HG03097 (cell line): ENCODE measurements around the gene SNRPD2.
"Not testable (repeated sequence)": the region's sequence is repeated elsewhere in the genome, so short reads cannot be mapped to it uniquely, and the experiment has no call there.

Experiments
- ATAC-seq: cut with Tn5 transposase; IDR thresholded peaks from one replicate; pipeline ENCODE4 v1.9.1; 2021; ENCODE audit not compliant: unreplicated experiment, low FRiP score

The SNRPD2 gene

GRCh38 chr19:45691516-45692186 lies at the start of gene SNRPD2:
Gene SNRPD2 (minus strand): TSS chr19:45691953. CDS start chr19:45691888, 65 bp downstream.
- peak; percentile 45 for ATAC-seq

- no peak for ATAC-seq
Measured at GRCh38 chr19:45739498-45740439, 48.0 kb upstream of the SNRPD2 start.

DNA sequence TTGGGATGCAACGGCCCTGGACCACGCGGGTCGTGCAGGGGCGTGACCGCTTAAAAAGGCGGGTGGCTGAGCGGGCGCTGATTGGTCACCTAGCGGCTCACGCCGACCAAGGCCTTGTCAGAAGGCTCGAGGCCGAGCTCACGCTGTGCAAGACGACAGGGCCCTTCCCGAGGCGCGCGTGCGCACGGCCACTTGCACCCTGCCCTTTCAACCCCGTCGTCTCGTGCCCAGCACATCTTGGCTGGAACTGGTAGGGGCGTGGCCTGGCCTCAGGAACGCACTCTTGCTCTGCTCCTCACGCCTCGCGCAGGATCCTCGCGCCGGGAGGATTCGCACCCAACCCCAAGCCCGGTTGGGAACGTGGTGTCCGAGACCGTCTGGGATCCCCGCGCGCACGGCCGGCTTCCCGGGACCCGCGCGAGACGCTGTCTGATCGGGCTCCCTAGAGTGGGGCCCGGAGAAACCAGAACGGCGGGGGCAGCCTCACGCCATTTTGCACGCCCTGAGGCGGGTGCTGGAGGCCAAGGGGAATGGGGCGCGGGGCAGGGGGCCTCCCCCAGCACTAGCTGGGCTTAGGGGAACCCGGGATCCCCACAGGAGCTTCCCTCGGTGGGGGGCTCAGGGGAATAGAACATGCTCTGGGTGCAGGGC lies 41.5 kb upstream of the SNRPD2 start, which contains the start of gene MEIOSIN:
Gene MEIOSIN, plus strand, starts transcription at position 280 of the 651 bp plus-strand sequence. CDS start 1,938 bp downstream, outside the sequence.
- no peak for ATAC-seq

DNA sequence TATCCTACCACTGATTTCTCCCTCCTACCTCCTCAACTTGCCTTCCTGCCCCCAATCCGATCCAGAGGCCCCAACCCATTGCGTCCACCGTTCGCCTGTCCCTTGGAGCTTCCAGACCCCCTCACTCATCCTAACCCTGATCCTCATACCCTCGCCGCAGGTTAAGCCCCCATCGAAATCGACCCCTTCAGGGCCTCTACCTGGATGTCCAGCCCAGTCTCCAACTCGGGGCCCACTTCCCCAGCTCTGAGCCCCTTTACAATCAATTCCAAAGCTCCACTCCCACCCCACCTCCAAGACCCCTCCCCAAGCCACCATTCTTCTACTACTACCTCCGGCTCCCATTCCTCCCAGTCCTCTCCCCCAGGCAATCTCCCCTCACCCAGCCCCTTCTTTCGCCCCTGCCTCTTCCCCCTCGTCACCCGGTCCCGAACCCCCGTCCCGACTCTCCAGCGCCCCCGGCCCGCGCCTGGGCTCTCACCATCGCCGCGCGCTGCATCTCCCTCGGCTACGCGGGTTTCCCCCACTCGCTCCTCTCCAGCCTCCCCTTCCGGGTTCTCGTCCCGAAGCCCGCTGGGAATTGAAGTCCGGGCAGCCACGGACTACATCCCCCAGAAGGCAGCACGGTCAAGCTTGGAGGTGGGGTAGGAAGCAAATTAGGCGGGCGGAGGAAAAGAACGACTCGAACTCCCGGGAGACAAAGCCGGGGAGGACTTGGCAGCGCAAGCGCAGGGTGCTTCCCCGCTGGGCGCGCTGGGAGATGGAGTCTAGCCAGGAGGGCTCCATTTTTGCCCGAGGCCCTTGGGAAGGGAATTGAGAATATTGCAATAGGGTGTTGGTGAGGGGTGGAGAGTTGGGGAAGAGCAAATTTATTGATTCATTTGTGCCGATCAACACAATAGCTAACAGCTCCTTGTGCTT lies 38.9 kb upstream of the SNRPD2 start, which contains the start of gene FBXO46:
Gene FBXO46, minus strand, starts transcription at position 529 of the 921 bp plus-strand sequence. CDS start 17,401 bp downstream, outside the sequence.
- peak; percentile 94 for ATAC-seq

GRCh38 chr19:45729800-45730290 lies 38.1 kb upstream of the SNRPD2 start:
- no peak for ATAC-seq

- ATAC-seq = not testable (repeated sequence)
Measured at GRCh38 chr19:45728683-45729082, 36.9 kb upstream of the SNRPD2 start.

GRCh38 chr19:45720065-45720464 lies 28.3 kb upstream of the SNRPD2 start:
- ATAC-seq = not testable (repeated sequence)

DNA sequence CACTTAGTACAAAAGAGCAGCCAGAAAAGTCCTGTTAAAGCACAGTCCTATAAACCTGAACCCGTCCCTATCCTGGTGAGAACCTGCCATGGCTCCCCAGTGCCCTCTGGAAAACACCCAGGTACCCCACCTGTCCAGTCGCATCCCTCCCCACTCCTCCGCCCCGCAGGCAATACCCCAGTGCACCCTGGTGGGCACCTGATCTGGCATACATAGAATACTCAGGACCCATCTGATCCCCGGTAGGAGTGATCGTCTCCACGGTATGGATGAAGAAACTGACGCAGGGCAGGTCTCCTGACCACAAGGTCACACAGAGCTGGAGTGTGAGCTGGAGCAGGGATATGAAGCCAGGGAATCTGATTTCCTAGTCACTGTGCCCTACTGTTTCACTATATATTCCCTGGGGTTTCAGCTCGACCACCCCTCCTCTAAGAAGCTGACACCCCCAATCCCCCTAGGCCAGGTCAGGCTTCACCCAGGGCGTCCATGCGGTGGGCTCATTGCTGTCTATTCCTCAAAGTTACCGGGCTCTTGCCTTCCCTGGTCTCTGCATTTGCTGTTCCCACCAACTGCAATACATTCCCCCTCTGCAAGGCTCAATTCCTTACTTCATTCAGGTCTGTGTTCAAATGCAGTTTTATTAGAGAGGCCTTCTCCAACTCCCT lies 26.4 kb upstream of the SNRPD2 start:
- ATAC-seq = no peak

- ATAC-seq = peak; percentile 93
Measured at GRCh38 chr19:45717131-45717982, 25.6 kb upstream of the SNRPD2 start.

DNA sequence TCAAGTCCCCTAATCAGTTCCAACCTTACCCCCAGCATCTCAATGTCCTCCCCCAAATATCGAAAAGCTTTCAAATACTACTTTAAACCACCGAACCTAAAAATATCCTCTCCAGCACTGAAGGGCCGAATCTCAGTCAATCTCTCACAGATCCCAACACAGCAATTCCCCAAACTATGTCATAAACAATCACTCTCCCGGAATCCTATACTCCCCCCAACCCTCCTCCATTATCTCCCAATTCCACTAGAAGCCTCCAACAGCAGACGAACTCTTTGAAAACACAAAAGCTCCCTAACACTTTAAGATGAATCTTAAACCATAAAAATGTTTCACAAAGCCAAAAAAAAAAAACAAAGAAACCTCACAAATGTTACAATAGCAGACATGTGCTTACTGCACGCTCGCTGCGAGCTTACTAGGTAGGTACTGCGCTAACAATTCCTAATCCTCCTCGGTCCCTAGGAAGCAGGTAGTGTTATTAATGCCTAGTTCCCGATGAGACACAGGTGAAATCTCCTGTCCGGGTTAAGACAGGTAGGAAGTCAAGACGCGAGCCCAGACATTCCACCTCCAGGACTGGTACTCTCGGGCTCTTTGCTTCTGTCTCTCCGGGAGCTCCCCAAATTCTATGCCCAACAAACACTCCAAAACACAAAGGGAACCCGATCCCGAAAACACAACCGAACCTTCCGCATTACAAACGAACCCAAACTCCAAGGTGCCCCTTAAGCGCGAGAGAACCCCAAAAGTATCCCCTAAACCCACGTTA lies 24.8 kb upstream of the SNRPD2 start:
- ATAC-seq = no peak

DNA sequence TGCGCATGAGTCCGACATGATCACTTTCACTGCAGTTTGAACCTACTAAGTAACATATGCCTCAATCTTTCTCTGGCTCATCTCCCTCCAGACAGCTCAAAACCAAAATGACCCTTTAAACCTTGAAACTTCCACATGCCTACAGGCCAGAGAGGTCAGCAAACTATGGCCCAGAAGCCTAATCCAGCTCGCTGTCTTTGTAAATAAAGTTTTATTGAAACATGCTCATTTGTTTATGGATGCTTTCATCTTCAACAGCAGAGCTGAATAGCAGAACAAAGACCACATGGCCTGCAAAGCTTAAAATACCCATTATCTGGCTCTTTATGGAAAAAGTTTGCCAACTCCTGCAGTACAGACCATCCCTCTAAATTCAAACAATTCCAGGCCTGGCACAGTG lies 23.4 kb upstream of the SNRPD2 start:
- no peak for ATAC-seq

DNA sequence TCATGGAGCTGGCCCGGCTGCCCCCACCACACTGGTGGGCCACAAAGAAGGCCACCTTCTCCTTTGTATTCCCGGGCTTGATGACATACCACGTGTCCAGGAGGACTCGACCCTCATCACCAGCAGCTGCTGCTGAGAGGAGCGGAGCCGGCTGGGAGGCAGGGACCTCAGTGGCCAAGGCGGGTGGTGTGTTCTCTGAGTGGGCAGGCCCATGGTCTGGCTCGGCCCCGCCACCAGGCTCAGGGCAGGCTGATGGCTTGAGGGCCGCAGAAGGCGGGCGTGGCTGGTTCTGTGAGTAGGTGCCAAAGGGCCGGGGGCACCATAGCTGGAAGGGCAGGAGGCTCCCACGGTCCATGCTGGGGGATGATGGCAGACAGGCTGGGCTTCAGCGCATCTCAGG lies 21.4 kb upstream of the SNRPD2 start:
- no peak for ATAC-seq

DNA sequence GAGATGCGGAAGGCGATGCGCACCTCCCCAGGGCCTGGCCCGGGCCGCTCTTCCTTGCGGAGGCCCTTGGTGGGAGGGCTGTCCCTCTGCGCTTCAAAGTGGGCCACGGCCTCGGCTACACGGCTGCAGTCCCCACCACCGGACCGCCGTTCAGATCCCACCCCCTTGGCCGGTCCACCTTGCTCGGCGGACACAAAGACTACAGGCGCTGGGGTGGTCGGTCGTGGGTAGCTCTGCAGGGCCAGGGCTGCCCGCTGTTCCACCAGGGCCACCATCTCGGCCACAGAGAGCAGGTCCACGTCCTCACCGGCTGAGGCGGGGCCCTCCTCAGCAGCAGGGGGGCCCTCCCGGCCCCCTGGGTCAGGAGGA lies 20.9 kb upstream of the SNRPD2 start:
- no peak for ATAC-seq

DNA sequence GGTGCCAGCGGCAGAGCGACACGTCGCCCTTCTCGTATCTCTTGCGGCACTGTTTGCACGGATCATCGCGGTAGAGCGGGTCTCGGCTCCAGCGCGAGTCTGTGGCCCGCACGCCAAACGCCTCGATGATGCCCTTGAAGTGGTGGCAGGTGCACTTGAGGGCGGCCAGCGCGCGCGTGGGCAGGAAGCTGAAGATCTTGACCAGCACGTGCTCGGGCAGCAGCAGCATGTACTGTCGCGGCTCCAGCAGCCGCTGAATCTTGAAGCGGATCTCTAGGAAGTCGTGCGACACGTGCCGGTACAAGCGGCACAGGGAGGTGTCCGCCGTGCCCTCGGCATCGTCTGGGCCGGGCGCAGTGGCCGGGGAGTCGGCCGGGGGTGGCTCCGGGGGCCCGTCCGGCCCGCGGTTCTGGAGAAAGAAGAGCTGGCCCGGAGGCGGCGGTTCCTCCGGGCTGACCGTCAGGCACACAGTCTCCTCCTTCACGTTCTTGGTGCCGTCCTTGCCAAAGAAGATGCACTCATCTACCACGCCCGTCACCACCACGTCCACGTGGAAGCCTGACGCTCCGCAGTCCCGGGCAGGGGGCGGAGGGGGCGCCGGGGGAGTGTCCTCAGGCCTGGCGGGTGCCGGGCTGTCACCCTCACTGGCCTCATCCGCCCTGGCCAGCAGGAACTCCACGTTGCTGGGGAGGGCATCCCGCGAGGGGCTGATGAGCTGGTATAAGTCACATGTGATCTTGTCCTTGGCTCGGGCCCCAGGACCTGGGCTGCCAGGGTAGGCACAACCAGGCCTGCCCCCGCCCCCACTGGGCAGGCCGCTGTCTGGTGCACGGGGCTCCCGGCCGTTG lies 20.3 kb upstream of the SNRPD2 start:
- no peak for ATAC-seq

GRCh38 chr19:45710356-45711130 lies 18.8 kb upstream of the SNRPD2 start:
- ATAC-seq = no peak
